Smooth muscle cell (in vitro differentiated cells): ENCODE data around the gene SLC7A10. TPM values are rescaled to one million over a fixed set of nuclear protein-coding genes. Genes with fewer than 3 reads are reported as not detected.

Source experiments
- DNase-seq: peaks from one replicate; lab custom pipeline; 2025; ENCODE audit not compliant: unreplicated experiment; lab: John Stamatoyannopoulos, UW
- H2AFZ ChIP-seq: fragments of 200-600 bp; sonication (generic); 2 replicates; pipeline ENCODE4 v1.6.0; 2016; ENCODE audit warnings: antibody characterized with exemption, low read depth, mild to moderate bottlenecking
- H3F3A ChIP-seq: fragments of 200-600 bp; sonication (generic); 2 replicates; pipeline ENCODE4 v1.6.0; 2017; ENCODE audit warnings: antibody characterized with exemption, low read depth
- H3K27ac ChIP-seq: fragments of 200-600 bp; sonication (generic); 2 replicates; pipeline ENCODE4 v1.5.1; 2016; ENCODE audit warnings: low read depth, mild to moderate bottlenecking
- H3K27me3 ChIP-seq: fragments of 200-600 bp; sonication (generic); 2 replicates; pipeline ENCODE4 v1.6.1; 2016; ENCODE audit warnings: low read depth, mild to moderate bottlenecking
- H3K36me3 ChIP-seq: fragments of 200-600 bp; sonication (generic); 2 replicates; pipeline ENCODE4 v1.5.1; 2016; ENCODE audit warnings: low read depth
- H3K4me1 ChIP-seq: fragments of 200-600 bp; sonication (generic); 2 replicates; pipeline ENCODE4 v1.5.1; 2016; ENCODE audit warnings: low read depth
- H3K4me2 ChIP-seq: fragments of 200-600 bp; sonication (generic); 2 replicates; pipeline ENCODE4 v1.6.0; 2016; ENCODE audit warnings: mild to moderate bottlenecking
- H3K4me3 ChIP-seq: fragments of 200-600 bp; sonication (generic); 2 replicates; pipeline ENCODE4 v1.5.1; 2016; ENCODE audit warnings: mild to moderate bottlenecking
- H3K79me2 ChIP-seq: fragments of 200-600 bp; sonication (generic); 2 replicates; pipeline ENCODE4 v1.6.0; 2016; ENCODE audit warnings: low read depth, mild to moderate bottlenecking
- H3K9ac ChIP-seq: fragments of 200-600 bp; sonication (generic); 2 replicates; pipeline ENCODE4 v1.6.0; 2016; ENCODE audit warnings: low read depth
- H3K9me3 ChIP-seq: fragments of 200-600 bp; sonication (generic); replicated peaks from 2 replicates; pipeline ENCODE4 v1.5.1; 2016; ENCODE audit warnings: low read depth
- H4K20me1 ChIP-seq: fragments of 200-600 bp; sonication (generic); 2 replicates; pipeline ENCODE4 v1.6.0; 2016; ENCODE audit warnings: low read depth
- CTCF ChIP-seq: fragments of 200-600 bp; sonication (generic); IDR thresholded peaks from 2 replicates; pipeline ENCODE4 v1.5.1; 2017; ENCODE audit warnings: borderline replicate concordance, mild to moderate bottlenecking, antibody characterized with exemption; ENCODE audit not compliant: insufficient read depth, poor library complexity, severe bottlenecking
- WGBS: methylation state at CpG from one replicate; pipeline ENCODE4 v1.1.7; 2016; ENCODE audit warnings: low lambda C conversion rate; 5-methylcytosine and 5-hydroxymethylcytosine counted together
- polyA plus RNA-seq: library from polyadenylated mRNA; unstranded; fragments of >200 nt; fragmentation: Nextera tagmentation; extraction: Ambion mirVana; gene quantifications from 2 replicates; pipeline ENCODE4 v1.2.1, GENCODE V29; 2016
- total RNA-seq: library from RNA; depleted of rRNA; stranded (reverse); fragments of >200 nt; gene quantifications from 2 replicates; pipeline ENCODE4 v1.2.3, GENCODE V29; 2014

The SLC7A10 gene
- total and polyA plus RNA-seq, 2 experiments from 2014 or later, result 0.51 TPM; not detected in 1

DNA sequence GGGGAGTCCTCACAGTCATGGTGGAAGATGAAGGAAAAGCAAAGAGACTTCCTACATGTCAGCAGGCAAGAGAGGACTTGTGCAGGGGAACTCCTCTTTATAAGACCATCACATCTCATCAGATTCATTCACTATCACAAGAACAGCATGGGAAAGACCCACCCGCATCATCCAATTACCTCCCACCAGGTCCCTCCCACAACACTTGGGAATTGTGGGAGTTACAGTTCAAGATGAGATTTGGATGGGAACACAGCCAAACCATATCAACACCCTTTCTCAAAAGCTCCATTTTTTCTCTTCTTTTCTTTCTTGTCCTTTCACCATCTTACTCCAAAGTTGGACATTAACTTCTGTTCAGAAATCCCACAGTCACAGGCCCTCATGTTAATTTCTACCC is 36.2 kb downstream of the SLC7A10 start:
- no peaks in the 10 kb centered on the region for H3K79me2 ChIP-seq
- H3K4me2 ChIP-seq, result no peak overlapping the region
- no peaks in the 10 kb centered on the region for H3K4me1 ChIP-seq
- no peak for DNase-seq
- no peak overlapping the region for H3K4me3 ChIP-seq
- no peaks in the 10 kb centered on the region for H3K9me3 ChIP-seq
- no peak for TF ChIP-seq CTCF
- WGBS, result 0% methylated on average over 1 of the region's 1 CpG
- no peaks in the 10 kb centered on the region for H3K36me3 ChIP-seq
- no peaks in the 10 kb centered on the region for H4K20me1 ChIP-seq
- no peaks in the 10 kb centered on the region for H3F3A ChIP-seq
- H2AFZ ChIP-seq, result no peak overlapping the region
- H3K27me3 ChIP-seq, result no peaks in the 10 kb centered on the region
- H3K9ac ChIP-seq, result no peak overlapping the region
- no peak overlapping the region for H3K27ac ChIP-seq

- Histone ChIP-seq H3K27me3 (no peaks in the 10 kb centered on the region), H3F3A (no peaks in the 10 kb centered on the region), H3K27ac (no peak overlapping the region), H3K9me3 (no peaks in the 10 kb centered on the region), H3K9ac (no peak overlapping the region), H2AFZ (no peak overlapping the region), H3K4me1 (no peaks in the 10 kb centered on the region), H3K4me2 (no peak overlapping the region), H3K79me2 (no peaks in the 10 kb centered on the region), H4K20me1 (no peaks in the 10 kb centered on the region), H3K4me3 (no peak overlapping the region), H3K36me3 (no peaks in the 10 kb centered on the region)
- 83% methylated on average over 8 of the region's 8 CpGs for WGBS
- no peak for DNase-seq
- no peak for TF ChIP-seq CTCF
These were observed 38.5 kb downstream of the SLC7A10 start for GRCh38 chr19:33187183-33187540.

DNA sequence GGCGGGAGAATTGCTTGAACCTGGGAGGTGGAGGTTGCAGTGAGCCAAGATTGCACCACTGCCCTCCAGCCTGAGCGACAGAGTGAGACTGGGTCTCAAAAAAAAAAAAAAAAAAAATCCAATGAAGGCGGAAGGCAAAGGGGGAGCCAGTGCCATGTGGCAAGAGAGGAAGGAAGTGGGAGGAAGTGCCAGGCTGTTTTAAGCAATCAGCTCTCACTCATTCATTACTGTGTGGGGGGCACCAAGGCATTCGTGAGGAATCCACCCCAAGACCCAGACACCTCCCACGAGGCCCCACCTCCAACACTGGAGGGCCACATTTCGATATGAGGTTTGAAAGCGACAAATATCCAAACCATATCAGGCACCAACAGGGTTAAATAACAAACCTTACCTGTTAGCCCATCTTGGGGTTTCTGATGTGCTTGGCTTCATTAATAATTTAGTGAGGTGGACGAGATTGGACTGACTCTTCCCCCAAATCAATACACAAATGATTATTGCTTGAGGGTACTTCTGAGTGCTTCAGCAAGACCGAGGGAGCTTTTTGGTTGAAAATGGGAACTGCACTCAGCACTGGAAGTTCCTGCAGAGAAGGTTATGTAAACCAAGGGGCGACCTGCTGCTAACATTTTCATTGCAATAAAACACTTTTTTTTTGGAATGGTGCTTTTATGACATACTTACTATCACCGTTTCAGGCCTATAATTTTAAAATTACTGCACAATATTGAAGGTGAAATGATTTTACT is 39.0 kb downstream of the SLC7A10 start:
- Histone ChIP-seq H3K4me3 (no peak overlapping the region), H3K9me3 (no peaks in the 10 kb centered on the region), H3K9ac (no peak overlapping the region), H2AFZ (no peak overlapping the region), H3F3A (no peaks in the 10 kb centered on the region), H3K4me1 (no peaks in the 10 kb centered on the region), H3K27ac (no peak overlapping the region), H3K4me2 (no peak overlapping the region), H3K27me3 (no peaks in the 10 kb centered on the region), H3K79me2 (no peaks in the 10 kb centered on the region), H3K36me3 (no peaks in the 10 kb centered on the region), H4K20me1 (no peaks in the 10 kb centered on the region)
- WGBS, result 64% methylated on average over 11 of the region's 11 CpGs
- TF ChIP-seq CTCF, result no peak
- no peak for DNase-seq

DNA sequence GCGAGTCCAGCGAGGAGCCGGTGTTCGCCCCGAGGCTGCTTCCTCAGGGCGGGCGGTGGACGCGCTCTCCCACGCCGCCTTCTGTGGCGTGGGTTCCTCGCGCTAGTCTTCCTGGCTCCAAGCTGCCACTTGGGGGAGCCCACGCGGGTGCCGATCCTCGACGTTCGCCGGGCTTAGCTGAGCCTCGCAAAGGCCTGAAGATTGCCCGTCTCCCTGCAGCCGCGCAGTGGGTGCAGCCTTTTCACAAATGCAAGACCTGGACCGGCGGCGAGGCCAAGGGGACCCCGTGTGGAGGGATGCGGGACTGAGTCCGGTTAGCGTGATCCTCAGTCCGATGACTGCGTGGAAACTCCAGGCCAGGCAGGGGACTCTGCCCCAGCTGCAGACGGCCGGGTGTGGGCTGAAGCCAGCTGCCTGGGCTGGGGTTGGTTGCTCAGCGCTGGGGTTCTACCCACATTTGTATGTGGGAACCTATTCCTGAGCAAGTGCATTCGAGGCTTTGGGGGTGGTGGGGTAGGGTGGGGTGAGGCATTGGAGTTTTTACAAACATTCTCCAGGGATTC is 48.2 kb downstream of the SLC7A10 start:
- H3K9me3 ChIP-seq, result no peaks in the 10 kb centered on the region
- peak overlapping the region; percentile 49 for H3K4me3 ChIP-seq
- WGBS, result 3% methylated on average over 29 of the region's 38 CpGs
- peak overlapping the region; percentile 65 for H3K27ac ChIP-seq
- DNase-seq, result peak; percentile 94
- peak overlapping the region; percentile 82 for H3K4me2 ChIP-seq
- no peaks in the 10 kb centered on the region for H3K36me3 ChIP-seq
- no peaks in the 10 kb centered on the region for H3K27me3 ChIP-seq
- TF ChIP-seq CTCF, result peak; percentile 26
- H3K79me2 ChIP-seq, result peaks cover 13% of the 10 kb centered on the region
- H3F3A ChIP-seq, result peaks cover 15% of the 10 kb centered on the region
- H3K4me1 ChIP-seq, result peaks cover 17% of the 10 kb centered on the region
- H4K20me1 ChIP-seq, result no peaks in the 10 kb centered on the region
- H3K9ac ChIP-seq, result peak overlapping the region; percentile 17
- H2AFZ ChIP-seq, result peak overlapping the region; percentile 65
